Right lobe of liver (tissue), 6 donors: Measurements from ENCODE around the gene SPARCL1. TPM values are rescaled to one million over a fixed set of nuclear protein-coding genes. Genes with fewer than 3 reads are reported as not detected.
"Not testable (repeated sequence)": the region's sequence is repeated elsewhere in the genome, so short reads cannot be mapped to it uniquely, and the experiment has no call there.

ENCODE experiments used
- ATAC-seq, 4 donors: fragments of 200-7000 bp; cut with Tn5 transposase; one replicate each; pipeline ENCODE4 v1.9.1; 2020; ENCODE audit warnings: mild to moderate bottlenecking in 4 of 4, moderate library complexity in 4 of 4
- DNase-seq, 3 donors: peaks; one replicate each; pipeline ENCODE4 v3.0.0-alpha.2; 2020
- H3K27ac ChIP-seq, 3 donors: fragments of 200-600 bp; one replicate each; pipeline ENCODE4 v1.8.0; 2022
- H3K27me3 ChIP-seq, 2 donors: fragments of 200-600 bp; one replicate each; pipeline ENCODE4 v1.8.0; 2022
- H3K36me3 ChIP-seq, 4 donors: fragments of 200-600 bp; sonication (generic) in 1 of 4; one replicate each; pipeline versions ENCODE4 v1.5.1 to v1.8.0; 2017 to 2022; ENCODE audit warnings: control low read depth in 1 of 4
- H3K4me1 ChIP-seq, 4 donors: fragments of 200-600 bp; sonication (generic) in 1 of 4; one replicate each; pipeline versions ENCODE4 v1.5.1 to v1.8.0; 2017 to 2022; ENCODE audit warnings: control low read depth in 1 of 4
- H3K4me3 ChIP-seq, 3 donors: fragments of 200-600 bp; one replicate each; pipeline ENCODE4 v1.8.0; 2022
- H3K9me3 ChIP-seq, 4 donors: fragments of 200-600 bp; sonication (generic) in 1 of 4; one replicate each; pipeline versions ENCODE4 v1.5.1 to v1.8.0; 2017 to 2022; ENCODE audit warnings: control low read depth in 1 of 4
- POLR2A ChIP-seq: fragments of 450-650 bp; IDR thresholded peaks from one replicate; pipeline ENCODE4 v1.6.1; 2017; ENCODE audit warnings: antibody characterized with exemption, mild to moderate bottlenecking
- WGBS: methylation state at CpG from one replicate; pipeline ENCODE4 v1.1.6; 2018; ENCODE audit warnings: low coverage, low lambda C conversion rate; ENCODE audit not compliant: insufficient coverage; ENCODE audit errors: missing lambda C conversion rate; 5-methylcytosine and 5-hydroxymethylcytosine counted together
- intact Hi-C, 2 donors: fragments of 100-400 bp; cut with DNase I; formaldehyde crosslinking; loops; one replicate each; pipeline versions ENCODE4 v1.11.2 to v1.14.1; 2022
- total RNA-seq, 6 experiments: library from RNA; depleted of rRNA in 2 of 6; stranded (reverse); fragments of >200 nt in 2 of 6; fragmentation: NEBNext Ultra II Directional in 3 of 6; extraction: Animal tissue kit (Norgen Biotek cat#: 25700) in 3 of 6; gene quantifications; one replicate each; pipeline versions ENCODE4 v1.1.0 to v1.2.4, GENCODE V29; 2016 to 2023
- TF ChIP-seq, protein P1 (sequence below), 4 donors: fragments of 200-600 bp in 3 of 4; fragments of 450-650 bp in 1 of 4; IDR thresholded peaks; one replicate each; pipeline versions ENCODE4 v1.5.1 to v1.8.0; 2016 to 2022; ENCODE audit warnings: antibody characterized with exemption in 4 of 4, mild to moderate bottlenecking in 2 of 4
- donor health status: DM: no; HTN: yes; CAD: no.
- donor health status: DM: no; HTN: no; CAD: no.
- donor health status: DM: no; HTN: no; CAD: no.
- donor health status: DM: no; HTN: yes; CAD: no.
- donor health status: DM: no; HTN: yes; CAD: no.

SPARCL1 gene
- total RNA-seq, 6 experiments from 2014 or later, result 5.3 to 14.3 (median 9.1) TPM

GRCh38 chr4:87491436-87491835 is 37.7 kb downstream of the SPARCL1 start:
- Histone ChIP-seq H3K4me1 (peaks cover 0 to 33% (median 8%) of the 10 kb centered on the region in 4 donors), H3K27me3 (no peaks in the 10 kb centered on the region), H3K9me3 (no peaks in the 10 kb centered on the region), H3K4me3 (no peak overlapping the region), H3K27ac (peak overlapping the region in 1 of 3 donors; percentile 69), H3K36me3 (no peaks in the 10 kb centered on the region)
- TF ChIP-seq POLR2A, result no peak
- TF ChIP-seq, protein P1, sequence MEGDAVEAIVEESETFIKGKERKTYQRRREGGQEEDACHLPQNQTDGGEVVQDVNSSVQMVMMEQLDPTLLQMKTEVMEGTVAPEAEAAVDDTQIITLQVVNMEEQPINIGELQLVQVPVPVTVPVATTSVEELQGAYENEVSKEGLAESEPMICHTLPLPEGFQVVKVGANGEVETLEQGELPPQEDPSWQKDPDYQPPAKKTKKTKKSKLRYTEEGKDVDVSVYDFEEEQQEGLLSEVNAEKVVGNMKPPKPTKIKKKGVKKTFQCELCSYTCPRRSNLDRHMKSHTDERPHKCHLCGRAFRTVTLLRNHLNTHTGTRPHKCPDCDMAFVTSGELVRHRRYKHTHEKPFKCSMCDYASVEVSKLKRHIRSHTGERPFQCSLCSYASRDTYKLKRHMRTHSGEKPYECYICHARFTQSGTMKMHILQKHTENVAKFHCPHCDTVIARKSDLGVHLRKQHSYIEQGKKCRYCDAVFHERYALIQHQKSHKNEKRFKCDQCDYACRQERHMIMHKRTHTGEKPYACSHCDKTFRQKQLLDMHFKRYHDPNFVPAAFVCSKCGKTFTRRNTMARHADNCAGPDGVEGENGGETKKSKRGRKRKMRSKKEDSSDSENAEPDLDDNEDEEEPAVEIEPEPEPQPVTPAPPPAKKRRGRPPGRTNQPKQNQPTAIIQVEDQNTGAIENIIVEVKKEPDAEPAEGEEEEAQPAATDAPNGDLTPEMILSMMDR (IDR thresholded peaks at IDR 0.05), result no peak
- DNase-seq (no peak), ATAC-seq (peak in 2 of 4 donors; percentile 9 to 25)
- 68% methylated on average over 2 of the region's 2 CpGs for WGBS
- intact Hi-C loops, result no loop called here

DNA sequence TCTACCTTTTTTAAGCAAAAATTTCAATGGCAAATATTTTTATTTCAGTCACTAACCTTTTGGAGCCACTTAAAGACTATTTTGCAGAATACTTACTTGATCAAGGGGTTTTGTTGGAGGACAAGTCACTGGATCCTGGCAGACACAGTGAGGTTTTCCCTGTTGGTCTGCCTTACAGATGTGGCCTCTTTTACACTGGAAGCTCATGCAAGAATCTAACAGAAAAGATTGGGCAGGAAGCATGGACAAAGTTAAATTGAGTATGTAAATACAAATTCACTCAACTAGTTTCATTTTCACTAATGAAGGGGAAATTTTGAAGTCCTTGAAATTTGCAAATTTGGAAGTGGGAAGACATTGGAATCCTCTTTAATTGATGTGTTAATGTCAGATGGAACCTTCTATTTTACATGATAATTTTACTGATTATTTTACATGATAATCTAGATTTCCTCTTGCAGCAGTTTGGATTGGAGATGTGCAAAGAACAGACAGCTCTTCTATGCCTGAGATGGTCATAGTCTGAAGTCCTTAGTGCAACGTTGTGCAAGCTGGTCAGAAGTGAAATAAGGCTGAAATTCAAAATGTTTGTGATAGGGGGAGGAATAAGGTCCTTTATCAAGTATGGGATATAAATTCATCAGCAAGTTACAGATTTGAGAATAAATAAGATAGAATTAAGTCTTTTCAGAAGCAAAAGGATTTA is 38.4 kb downstream of the SPARCL1 start:
- peak overlapping the region in 2 of 3 donors; percentile 12 to 22 for H3K4me3 ChIP-seq
- no peaks in the 10 kb centered on the region for H3K9me3 ChIP-seq
- ATAC-seq (peak; percentile 82 to 92 (median 88)), DNase-seq (peak in 1 of 3 donors; percentile 64)
- WGBS, result 5% methylated on average over 1 of the region's 1 CpG
- no peak for TF ChIP-seq POLR2A
- TF ChIP-seq, protein P1 (IDR thresholded peaks at IDR 0.05), result no peak
- intact Hi-C loops, result no loop called here
- H3K36me3 ChIP-seq, result no peaks in the 10 kb centered on the region
- H3K27me3 ChIP-seq, result no peaks in the 10 kb centered on the region
- peaks cover 0 to 33% (median 8%) of the 10 kb centered on the region in 4 donors for H3K4me1 ChIP-seq
- H3K27ac ChIP-seq, result peak overlapping the region in 2 of 3 donors; percentile 8 to 69

DNA sequence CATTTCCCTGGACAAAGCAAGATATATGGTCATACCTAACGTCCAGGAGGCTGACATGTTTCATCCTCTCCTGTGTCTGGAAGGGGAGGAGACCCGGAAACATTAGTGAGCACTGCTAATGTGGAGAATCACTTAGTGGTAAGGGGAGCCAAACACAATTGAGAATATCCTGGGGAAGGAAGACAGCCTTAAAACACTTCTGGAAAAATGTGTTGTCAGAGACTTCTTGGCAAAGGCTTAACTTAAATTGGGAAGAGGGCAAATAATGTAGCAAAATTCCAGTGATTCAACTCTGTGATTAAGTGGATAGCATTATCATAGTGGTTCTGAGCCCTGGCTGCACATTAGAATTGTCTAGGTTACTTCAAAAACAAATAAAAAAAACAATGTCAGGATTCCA is 39.5 kb downstream of the SPARCL1 start:
- no peaks in the 10 kb centered on the region for H3K36me3 ChIP-seq
- no CpG with 5 or more reads among the region's 2 CpGs for WGBS
- DNase-seq (no peak), ATAC-seq (no peak)
- H3K27me3 ChIP-seq, result no peaks in the 10 kb centered on the region
- H3K4me3 ChIP-seq, result no peak overlapping the region
- no peaks in the 10 kb centered on the region for H3K9me3 ChIP-seq
- peak overlapping the region in 1 of 3 donors; percentile 69 for H3K27ac ChIP-seq
- TF ChIP-seq POLR2A, result no peak
- TF ChIP-seq, protein P1 (IDR thresholded peaks at IDR 0.05), result no peak
- H3K4me1 ChIP-seq, result peaks cover 0 to 33% (median 8%) of the 10 kb centered on the region in 4 donors
- intact Hi-C loops, result no loop called here

GRCh38 chr4:87488666-87489065 is 40.5 kb downstream of the SPARCL1 start:
- no CpG with 5 or more reads among the region's 4 CpGs for WGBS
- DNase-seq, H3K36me3 ChIP-seq, H3K27ac ChIP-seq, H3K4me3 ChIP-seq, H3K9me3 ChIP-seq, intact Hi-C loops, H3K27me3 ChIP-seq, ATAC-seq: not testable (repeated sequence)
- peaks cover 0 to 33% (median 8%) of the 10 kb centered on the region in 4 donors for H3K4me1 ChIP-seq

GRCh38 chr4:87483247-87483646 is 45.9 kb downstream of the SPARCL1 start:
- H3K4me3 ChIP-seq, intact Hi-C loops, DNase-seq, H3K4me1 ChIP-seq, H3K36me3 ChIP-seq, ATAC-seq, H3K9me3 ChIP-seq, H3K27ac ChIP-seq, H3K27me3 ChIP-seq: not testable (repeated sequence)
